ENCODE results near the gene LMCD1.

Gene LMCD1

GRCh38 chr3:8573342-8573926 lies 71.8 kb downstream of the LMCD1 start:
- no peak overlapping the region for H3K4me3 ChIP-seq (ENCODE audit: low read depth, low read length)
- CTCF ChIA-PET = interaction anchor here (1.0 to 1.8 kb wide), 4 partner anchors 11 to 91 kb away, joined by 3 to 6 read pairs (median 4); no protein-coding TSS in a partner anchor
- TF ChIP-seq CTCF (IDR thresholded peaks at IDR 0.05; ENCODE audit: insufficient read depth, low read length, missing control alignments) = no peak
- DNase-seq (ENCODE audit: low read depth, low spot score) = no peak
- POLR2A ChIA-PET = no interaction called here

GRCh38 chr3:8574040-8574669 lies 72.5 kb downstream of the LMCD1 start:
- POLR2A ChIA-PET = no interaction called here

GRCh38 chr3:8574670-8575322 lies 73.2 kb downstream of the LMCD1 start:
- no peak overlapping the region for H3K4me3 ChIP-seq (ENCODE audit: low read depth, low read length)
- ChIA-PET CTCF (interaction anchor here (1.2 to 1.9 kb wide), 3 partner anchors 17 to 132 kb away, joined by 3 to 8 read pairs (median 7); no protein-coding TSS in a partner anchor), POLR2A (no interaction called here)
- TF ChIP-seq CTCF (IDR thresholded peaks at IDR 0.05; ENCODE audit: insufficient read depth, low read length, missing control alignments) = no peak
- DNase-seq (ENCODE audit: low read depth, low spot score) = no peak

More at GRCh38 chr3:8574040-8574669, 72.5 kb downstream of the LMCD1 start:
- DNase-seq (ENCODE audit: low read depth, low spot score) = no peak
- CTCF ChIA-PET = interaction anchor here (1.0 to 1.9 kb wide), 4 partner anchors 26 to 132 kb away, joined by 3 to 8 read pairs (median 6); no protein-coding TSS in a partner anchor
- TF ChIP-seq CTCF (IDR thresholded peaks at IDR 0.05; ENCODE audit: insufficient read depth, low read length, missing control alignments) = no peak
- no peak overlapping the region for H3K4me3 ChIP-seq (ENCODE audit: low read depth, low read length)

GRCh38 chr3:8575364-8576104 lies 73.9 kb downstream of the LMCD1 start:
- H3K4me3 ChIP-seq (ENCODE audit: low read depth, low read length) = no peak overlapping the region
- no peak for TF ChIP-seq CTCF (IDR thresholded peaks at IDR 0.05; ENCODE audit: insufficient read depth, low read length, missing control alignments)
- POLR2A ChIA-PET = no interaction called here
- CTCF ChIA-PET = interaction anchor here (1.2 to 1.9 kb wide), 3 partner anchors 17 to 133 kb away, joined by 3 to 8 read pairs (median 7); no protein-coding TSS in a partner anchor
- no peak for DNase-seq (ENCODE audit: low read depth, low spot score)

GRCh38 chr3:8576436-8576835 lies 74.8 kb downstream of the LMCD1 start:
- no peak for TF ChIP-seq CTCF (IDR thresholded peaks at IDR 0.05; ENCODE audit: insufficient read depth, low read length, missing control alignments)
- CTCF ChIA-PET = interaction anchor here (0.9 to 2.1 kb wide), 3 partner anchors 31 to 134 kb away, joined by 4 to 11 read pairs (median 5); no protein-coding TSS in a partner anchor
- no peak overlapping the region for H3K4me3 ChIP-seq (ENCODE audit: low read depth, low read length)
- POLR2A ChIA-PET = interaction anchor here (1.2 kb wide), 1 partner anchor 93 kb away, joined by 3 read pairs; no protein-coding TSS in a partner anchor
- no peak for DNase-seq (ENCODE audit: low read depth, low spot score)

Data from AG04449 (cell line).